Osteocyte (in vitro differentiated cells): ENCODE data around the gene ACOT13. TPM values are rescaled to one million over a fixed set of nuclear protein-coding genes. Genes with fewer than 3 reads are reported as not detected.
"Not testable (repeated sequence)": the region's sequence is repeated elsewhere in the genome, so short reads cannot be mapped to it uniquely, and the experiment has no call there.

Experiments
- DNase-seq: peaks from one replicate; pipeline ENCODE4 v3.0.0; 2021; ENCODE audit warnings: mixed read lengths; ENCODE audit not compliant: unreplicated experiment; ENCODE audit errors: extremely low spot score
- H3K27ac Mint-ChIP-seq: one replicate; pipeline ENCODE4 v1.8.0; 2021; ENCODE audit warnings: mild to moderate bottlenecking, mixed read lengths; ENCODE audit not compliant: unreplicated experiment
- H3K27me3 Mint-ChIP-seq: one replicate; pipeline ENCODE4 v1.8.0; 2021; ENCODE audit warnings: mixed read lengths; ENCODE audit not compliant: unreplicated experiment
- H3K36me3 Mint-ChIP-seq: one replicate; pipeline ENCODE4 v1.8.0; 2021; ENCODE audit warnings: mixed read lengths; ENCODE audit not compliant: unreplicated experiment
- H3K4me1 Mint-ChIP-seq: one replicate; pipeline ENCODE4 v1.8.0; 2021; ENCODE audit warnings: mixed read lengths; ENCODE audit not compliant: unreplicated experiment
- H3K4me3 Mint-ChIP-seq: one replicate; pipeline ENCODE4 v1.8.0; 2021; ENCODE audit warnings: mild to moderate bottlenecking, moderate library complexity, mixed read lengths; ENCODE audit not compliant: unreplicated experiment
- H3K9me3 Mint-ChIP-seq: one replicate; pipeline ENCODE4 v1.8.0; 2021; ENCODE audit warnings: mixed read lengths; ENCODE audit not compliant: unreplicated experiment
- CTCF ChIP-seq: fragments of 200-600 bp; sonication (generic); IDR thresholded peaks from 2 replicates; pipeline ENCODE4 v1.5.0; 2021; ENCODE audit warnings: antibody characterized with exemption, mild to moderate bottlenecking, moderate library complexity
- total RNA-seq: library from RNA; stranded (reverse); gene quantifications from 2 replicates; pipeline ENCODE4 v1.2.1, GENCODE V29; 2021

ACOT13 gene
- total RNA-seq, 1 donor from 2014 or later = 23.9 TPM

GRCh38 chr6:24692003-24692402 is 25.1 kb downstream of the ACOT13 start:
- no peak overlapping the region for H3K27ac Mint-ChIP-seq
- no peak for TF ChIP-seq CTCF
- peaks cover 11% of the 10 kb centered on the region for H3K4me1 Mint-ChIP-seq
- H3K36me3 Mint-ChIP-seq = peaks cover 3% of the 10 kb centered on the region
- no peaks in the 10 kb centered on the region for H3K27me3 Mint-ChIP-seq
- H3K4me3 Mint-ChIP-seq = no peak overlapping the region
- no peaks in the 10 kb centered on the region for H3K9me3 Mint-ChIP-seq
- DNase-seq = no peak

- no peak overlapping the region for H3K27ac Mint-ChIP-seq
- H3K4me3 Mint-ChIP-seq = no peak overlapping the region
- TF ChIP-seq CTCF = no peak
- H3K36me3 Mint-ChIP-seq = peaks cover under 1% of the 10 kb centered on the region
- H3K9me3 Mint-ChIP-seq = no peaks in the 10 kb centered on the region
- H3K27me3 Mint-ChIP-seq = no peaks in the 10 kb centered on the region
- DNase-seq = no peak
- H3K4me1 Mint-ChIP-seq = peaks cover 11% of the 10 kb centered on the region
Measured at GRCh38 chr6:24692415-24692814, 25.5 kb downstream of the ACOT13 start.

- H3K4me3 Mint-ChIP-seq = no peak overlapping the region
- H3K27ac Mint-ChIP-seq = no peak overlapping the region
- no peaks in the 10 kb centered on the region for H3K36me3 Mint-ChIP-seq
- no peaks in the 10 kb centered on the region for H3K9me3 Mint-ChIP-seq
- no peak for TF ChIP-seq CTCF
- H3K4me1 Mint-ChIP-seq = peaks cover 11% of the 10 kb centered on the region
- no peak for DNase-seq
- no peaks in the 10 kb centered on the region for H3K27me3 Mint-ChIP-seq
Measured at GRCh38 chr6:24692848-24693592, 26.1 kb downstream of the ACOT13 start.

GRCh38 chr6:24694198-24694597 is 27.3 kb downstream of the ACOT13 start:
- no peak for DNase-seq
- TF ChIP-seq CTCF = no peak
- Mint-ChIP-seq H3K4me3 (no peak overlapping the region), H3K27ac (no peak overlapping the region), H3K4me1 (peaks cover 11% of the 10 kb centered on the region), H3K36me3 (peaks cover 2% of the 10 kb centered on the region), H3K9me3 (no peaks in the 10 kb centered on the region), H3K27me3 (no peaks in the 10 kb centered on the region)

GRCh38 chr6:24695635-24696034 is 28.8 kb downstream of the ACOT13 start:
- H3K4me1 Mint-ChIP-seq, H3K4me3 Mint-ChIP-seq, H3K9me3 Mint-ChIP-seq, H3K36me3 Mint-ChIP-seq, H3K27me3 Mint-ChIP-seq, H3K27ac Mint-ChIP-seq, DNase-seq: not testable (repeated sequence)
- peak; percentile 65 for TF ChIP-seq CTCF
